Caco-2 (cell line): ENCODE measurements around the gene NSUN6. TPM values are rescaled to one million over a fixed set of nuclear protein-coding genes. Genes with fewer than 3 reads are reported as not detected.

Source experiments
- BruUV-seq: library from RNA; stranded (reverse); fragments of 400-500 nt; replicated peaks from 2 replicates; lab custom pipeline; 2021; lab: Mats Ljungman, UMichigan
- CTCF ChIA-PET: fragments of 300-600 bp; sonication (Branson Sonifier 250); formaldehyde crosslinking; loops from one replicate; lab custom pipeline; 2022; ENCODE audit warnings: antibody characterized with exemption; lab: Charles Lee
- POLR2A ChIA-PET: fragments of 300-600 bp; sonication (Branson Sonifier 250); formaldehyde crosslinking; loops from one replicate; lab custom pipeline; 2022; ENCODE audit warnings: antibody characterized with exemption; lab: Charles Lee
- DNase-seq, 2 experiments: peaks; one replicate each; pipeline versions ENCODE4 v3.0.0 to v3.0.0-alpha.2; 2020 to 2022
- H3K27me3 ChIP-seq: replicated peaks from 2 replicates; pipeline ENCODE4 v1.6.0; 2011; ENCODE audit warnings: low read length; ENCODE audit not compliant: control insufficient read depth, insufficient read depth
- H3K36me3 ChIP-seq: 2 replicates; pipeline ENCODE4 v1.5.1; 2011; ENCODE audit warnings: low read length; ENCODE audit not compliant: control insufficient read depth, insufficient read depth
- H3K4me1 ChIP-seq: fragments of 250-450 bp; sonication (Bioruptor Pico); 2 replicates; pipeline ENCODE4 v1.5.1; 2020; ENCODE audit warnings: mild to moderate bottlenecking
- H3K4me3 ChIP-seq: 2 replicates; pipeline ENCODE4 v1.5.1; 2011; ENCODE audit warnings: low read depth, mild to moderate bottlenecking, control low read depth, low read length
- H3K9me3 ChIP-seq: fragments of 250-450 bp; sonication (Bioruptor Pico); 2 replicates; pipeline ENCODE4 v1.5.1; 2020; ENCODE audit warnings: mild to moderate bottlenecking, moderate library complexity
- H3K27ac Mint-ChIP-seq: one replicate; pipeline ENCODE4 v1.8.0; 2022; ENCODE audit warnings: mixed read lengths; ENCODE audit not compliant: unreplicated experiment
- H3K27me3 Mint-ChIP-seq: one replicate; pipeline ENCODE4 v1.8.0; 2022; ENCODE audit warnings: mixed read lengths; ENCODE audit not compliant: insufficient read depth, unreplicated experiment
- H3K36me3 Mint-ChIP-seq: one replicate; pipeline ENCODE4 v1.8.0; 2022; ENCODE audit warnings: mild to moderate bottlenecking, mixed read lengths; ENCODE audit not compliant: insufficient read depth, unreplicated experiment
- H3K4me1 Mint-ChIP-seq: one replicate; pipeline ENCODE4 v1.8.0; 2022; ENCODE audit warnings: low read depth, mixed read lengths; ENCODE audit not compliant: unreplicated experiment
- H3K4me3 Mint-ChIP-seq: one replicate; pipeline ENCODE4 v1.8.0; 2022; ENCODE audit warnings: mild to moderate bottlenecking, moderate library complexity, mixed read lengths; ENCODE audit not compliant: unreplicated experiment
- H3K9me3 Mint-ChIP-seq: one replicate; pipeline ENCODE4 v1.8.0; 2022; ENCODE audit warnings: mixed read lengths; ENCODE audit not compliant: unreplicated experiment
- CTCF ChIP-seq, 2 experiments: fragments of 200-600 bp in 1 of 2; IDR thresholded peaks; 1 replicate in 1 of 2; 2 replicates in 1 of 2; pipeline versions ENCODE4 v1.5.1 to v1.8.0; 2011 to 2022; ENCODE audit warnings: antibody characterized with exemption in 1 of 2, control low read depth in 1 of 2, inconsistent platforms in 1 of 2, low read depth in 1 of 2, low read length in 1 of 2, mild to moderate bottlenecking in 1 of 2, moderate library complexity in 1 of 2; ENCODE audit not compliant: insufficient read depth in 1 of 2, severe bottlenecking in 1 of 2, unreplicated experiment in 1 of 2
- intact Hi-C: fragments of 100-400 bp; cut with micrococcal nuclease; formaldehyde crosslinking; loops from one replicate; pipeline ENCODE4 v1.10.0; 2022; ENCODE audit not compliant: unreplicated experiment
- total RNA-seq: library from RNA; stranded (reverse); gene quantifications from 2 replicates; pipeline ENCODE4 v1.2.3, GENCODE V29; 2022

NSUN6 gene
- total RNA-seq, 1 experiment from 2014 or later = 17.3 TPM

- H3K27ac Mint-ChIP-seq = no peak overlapping the region
Measured at GRCh38 chr10:18542832-18543231, 108.6 kb downstream of the NSUN6 start.

GRCh38 chr10:18540195-18540594, 111.2 kb downstream of the NSUN6 start:
- Mint-ChIP-seq H3K27ac (no peak overlapping the region), H3K36me3 (peaks cover 17% of the 10 kb centered on the region), H3K4me1 (peaks cover 6% of the 10 kb centered on the region), H3K27me3 (no peaks in the 10 kb centered on the region), H3K4me3 (no peak overlapping the region), H3K9me3 (no peaks in the 10 kb centered on the region)
- ChIA-PET POLR2A (no interaction called here), CTCF (no interaction called here)
- Histone ChIP-seq H3K4me3 (no peak overlapping the region), H3K9me3 (no peaks in the 10 kb centered on the region), H3K36me3 (no peaks in the 10 kb centered on the region), H3K27me3 (no peaks in the 10 kb centered on the region), H3K4me1 (0 out of 2 replicates have a peak, but pooled peaks cover 3% of the 10 kb centered on the region)
- no peak for TF ChIP-seq CTCF (IDR thresholded peaks at IDR 0.05; ENCODE audit: insufficient read depth in 1 of 2, low read depth in 1 of 2, low read length in 1 of 2, severe bottlenecking in 1 of 2, unreplicated experiment in 1 of 2)
- no TSS peak for BruUV-seq
- intact Hi-C loops = no loop called here
- DNase-seq = no peak

More at GRCh38 chr10:18542832-18543231, 108.6 kb downstream of the NSUN6 start:
- H3K9me3 Mint-ChIP-seq = no peaks in the 10 kb centered on the region
- ChIA-PET POLR2A (no interaction called here), CTCF (no interaction called here)
- no peak for DNase-seq
- Histone ChIP-seq H3K36me3 (no peaks in the 10 kb centered on the region), H3K27me3 (no peaks in the 10 kb centered on the region), H3K4me3 (no peak overlapping the region), H3K4me1 (0 out of 2 replicates have a peak, but pooled peaks cover 3% of the 10 kb centered on the region), H3K9me3 (no peaks in the 10 kb centered on the region)
- no peak overlapping the region for H3K4me3 Mint-ChIP-seq
- H3K27me3 Mint-ChIP-seq = no peaks in the 10 kb centered on the region
- intact Hi-C loops = no loop called here
- peaks cover 10% of the 10 kb centered on the region for H3K36me3 Mint-ChIP-seq
- BruUV-seq = no TSS peak
- TF ChIP-seq CTCF (IDR thresholded peaks at IDR 0.05; ENCODE audit: insufficient read depth in 1 of 2, low read depth in 1 of 2, low read length in 1 of 2, severe bottlenecking in 1 of 2, unreplicated experiment in 1 of 2) = no peak
- peaks cover 6% of the 10 kb centered on the region for H3K4me1 Mint-ChIP-seq

GRCh38 chr10:18539335-18539734, 112.1 kb downstream of the NSUN6 start:
- H3K27me3 ChIP-seq = no peaks in the 10 kb centered on the region
- no peaks in the 10 kb centered on the region for H3K27me3 Mint-ChIP-seq
- no peaks in the 10 kb centered on the region for H3K9me3 ChIP-seq
- ChIA-PET CTCF (no interaction called here), POLR2A (no interaction called here)
- no peak overlapping the region for H3K4me3 ChIP-seq
- intact Hi-C loops = no loop called here
- TF ChIP-seq CTCF (IDR thresholded peaks at IDR 0.05; ENCODE audit: insufficient read depth in 1 of 2, low read depth in 1 of 2, low read length in 1 of 2, severe bottlenecking in 1 of 2, unreplicated experiment in 1 of 2) = no peak
- no peak overlapping the region for H3K4me3 Mint-ChIP-seq
- peaks cover 17% of the 10 kb centered on the region for H3K36me3 Mint-ChIP-seq
- DNase-seq = no peak
- BruUV-seq = no TSS peak
- no peaks in the 10 kb centered on the region; the same call in 1 of the 2 replicates for H3K36me3 ChIP-seq
- H3K4me1 ChIP-seq = 0 out of 2 replicates have a peak, but pooled peaks cover 3% of the 10 kb centered on the region
- H3K4me1 Mint-ChIP-seq = peaks cover 6% of the 10 kb centered on the region
- no peaks in the 10 kb centered on the region for H3K9me3 Mint-ChIP-seq
- H3K27ac Mint-ChIP-seq = no peak overlapping the region
